Esophagus (tissue), 2 donors: ENCODE measurements around the gene NPAS1. TPM values are rescaled to one million over a fixed set of nuclear protein-coding genes. Genes with fewer than 3 reads are reported as not detected.

ENCODE experiments used
- H3K27ac ChIP-seq, 2 donors: one replicate each; pipeline ENCODE4 v1.5.1; 2013; ENCODE audit warnings: low read depth in 2 of 2, mild to moderate bottlenecking in 2 of 2, inconsistent platforms in 1 of 2, low read length in 1 of 2, moderate library complexity in 1 of 2
- H3K27me3 ChIP-seq, 2 donors: one replicate each; pipeline ENCODE4 v1.6.1; 2013; ENCODE audit warnings: low read length in 2 of 2, control low read depth in 1 of 2, mild to moderate bottlenecking in 1 of 2; ENCODE audit not compliant: insufficient read depth in 2 of 2, control insufficient read depth in 1 of 2
- H3K36me3 ChIP-seq, 2 donors: one replicate each; pipeline ENCODE4 v1.6.1; 2013; ENCODE audit warnings: low read length in 1 of 2; ENCODE audit not compliant: control insufficient read depth in 2 of 2, insufficient read depth in 2 of 2
- H3K4me1 ChIP-seq, 2 donors: one replicate each; pipeline ENCODE4 v1.6.1; 2013; ENCODE audit warnings: low read length in 1 of 2; ENCODE audit not compliant: control insufficient read depth in 2 of 2, insufficient read depth in 2 of 2
- H3K4me3 ChIP-seq, 2 donors: one replicate each; pipeline ENCODE4 v1.5.1; 2013; ENCODE audit warnings: low read length in 2 of 2, mild to moderate bottlenecking in 2 of 2, low read depth in 1 of 2, moderate library complexity in 1 of 2
- H3K9me3 ChIP-seq, 2 donors: one replicate each; pipeline ENCODE4 v1.6.1; 2013; ENCODE audit warnings: mild to moderate bottlenecking in 2 of 2, low read depth in 1 of 2, low read length in 1 of 2, moderate library complexity in 1 of 2; ENCODE audit not compliant: control insufficient read depth in 2 of 2, insufficient read depth in 1 of 2
- WGBS, 2 donors: extraction: QIAGEN DNeasy Blood & Tissue Kit; methylation state at CpG; one replicate each; pipeline ENCODE4 v1.1.7; 2013; 5-methylcytosine and 5-hydroxymethylcytosine counted together
- polyA plus RNA-seq, 2 donors: library from polyadenylated mRNA; stranded (reverse); fragments of 200-250 nt; gene quantifications; one replicate each; pipeline ENCODE4 v1.2.3, GENCODE V29; 2013
- donor health status: healthy with polysubstance abuse.
- donor health status: Bipolar disorder and iron deficiency.

Gene NPAS1
- polyA plus RNA-seq, 2 donors: 0.56 to 1.2 TPM

DNA sequence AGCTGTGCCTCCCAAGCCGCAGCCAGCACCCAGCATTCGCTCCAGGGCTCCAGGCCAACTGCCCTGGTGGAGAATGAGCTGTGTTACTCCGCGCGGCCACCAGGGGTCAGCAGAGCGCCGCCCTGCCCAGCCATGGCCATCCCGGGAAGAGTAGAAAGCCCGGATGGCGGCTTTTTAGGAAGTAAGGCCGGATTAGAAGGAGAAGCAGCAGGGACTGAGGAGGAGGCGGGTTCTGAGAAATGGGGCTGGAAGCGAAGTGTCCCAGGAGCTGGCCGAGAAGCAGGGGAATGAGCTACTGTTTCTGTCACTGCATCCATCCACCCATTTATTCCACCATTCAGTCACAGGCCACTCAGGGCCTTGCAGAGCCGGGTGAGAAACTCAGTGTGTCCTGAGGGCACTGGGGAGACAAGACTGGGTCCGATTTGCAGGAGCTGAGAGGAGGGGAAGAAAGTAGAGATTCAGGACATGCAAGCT lies 6.6 kb upstream of the NPAS1 start:
- Histone ChIP-seq H3K4me3 (no peak overlapping the region), H3K27ac (no peak overlapping the region), H3K9me3 (no peaks in the 10 kb centered on the region), H3K36me3 (no peaks in the 10 kb centered on the region), H3K4me1 (peaks cover 0 to 2% of the 10 kb centered on the region in 2 donors), H3K27me3 (no peaks in the 10 kb centered on the region)
- WGBS, 2 donors: 9% methylated on average over 16 of the region's 16 CpGs

DNA sequence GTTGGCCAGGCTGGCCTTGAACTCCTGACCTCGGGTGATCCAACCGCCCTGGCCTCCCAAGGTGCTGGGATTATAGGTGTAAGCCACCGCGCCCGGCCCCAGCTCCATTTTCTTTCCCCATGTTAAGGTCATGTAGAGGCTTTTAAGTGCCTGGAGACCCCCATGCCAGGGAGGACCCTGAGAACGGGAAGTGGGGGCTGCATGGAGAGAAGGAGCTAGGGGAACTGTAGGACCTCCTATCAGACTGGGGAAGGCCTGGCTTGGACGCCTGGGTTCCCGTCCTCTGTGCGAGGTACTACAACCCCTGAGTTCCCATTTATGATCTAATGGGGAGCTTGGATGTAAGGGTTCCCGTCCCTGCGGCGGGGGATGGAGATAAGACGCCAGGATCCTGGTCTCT lies 714 bp upstream of the NPAS1 start:
- Histone ChIP-seq H3K27me3 (peaks cover 5 to 34% of the 10 kb centered on the region in 2 donors), H3K27ac (no peak overlapping the region), H3K4me1 (peaks cover 10 to 15% of the 10 kb centered on the region in 2 donors), H3K36me3 (no peaks in the 10 kb centered on the region), H3K4me3 (no peak overlapping the region), H3K9me3 (no peaks in the 10 kb centered on the region)
- WGBS, 2 donors: 43 to 53% methylated on average over 13 of the region's 13 CpGs

DNA sequence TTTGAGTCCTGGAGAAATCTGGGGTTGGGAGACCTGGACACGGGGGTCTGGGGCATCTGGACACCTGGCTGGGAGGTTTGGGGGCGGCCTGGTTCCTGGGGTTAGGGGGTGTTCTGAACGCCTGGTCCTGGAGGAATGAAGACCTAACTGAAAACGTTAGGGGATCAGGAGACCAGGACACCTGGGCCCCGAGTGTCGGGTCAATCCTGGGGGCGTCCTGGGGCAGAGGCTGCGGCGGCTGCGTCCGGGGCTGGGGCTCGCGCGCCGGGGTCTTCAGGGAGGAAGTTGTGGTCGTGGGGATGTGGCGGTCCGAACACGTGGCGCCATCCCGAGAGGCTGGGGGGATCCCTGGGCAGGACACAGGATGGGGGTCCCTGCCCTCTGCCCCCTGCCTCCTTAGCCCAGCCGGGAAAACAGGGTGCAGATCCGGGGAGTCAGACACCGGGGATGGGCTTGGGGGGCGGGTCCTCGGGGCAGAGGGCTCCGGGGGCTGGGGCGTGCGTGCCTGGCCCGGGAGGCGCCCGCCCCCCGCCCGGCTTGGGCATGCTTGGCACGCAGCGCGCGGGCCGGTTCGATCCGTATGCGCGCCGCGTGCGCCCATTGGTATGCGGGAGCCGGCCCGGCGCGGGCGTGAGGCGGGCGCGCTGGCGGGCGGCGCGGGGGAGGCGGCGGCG lies 632 bp downstream of the NPAS1 start:
- peaks cover 5 to 34% of the 10 kb centered on the region in 2 donors for H3K27me3 ChIP-seq
- H3K27ac ChIP-seq: no peak overlapping the region
- 1 to 2% methylated on average over 42 to 62 of the region's 62 CpGs for WGBS, 2 donors
- H3K4me3 ChIP-seq: peak overlapping the region in 1 of 2 donors; percentile 35
- H3K36me3 ChIP-seq: no peaks in the 10 kb centered on the region
- H3K4me1 ChIP-seq: peaks cover 10 to 15% of the 10 kb centered on the region in 2 donors
- no peaks in the 10 kb centered on the region for H3K9me3 ChIP-seq

DNA sequence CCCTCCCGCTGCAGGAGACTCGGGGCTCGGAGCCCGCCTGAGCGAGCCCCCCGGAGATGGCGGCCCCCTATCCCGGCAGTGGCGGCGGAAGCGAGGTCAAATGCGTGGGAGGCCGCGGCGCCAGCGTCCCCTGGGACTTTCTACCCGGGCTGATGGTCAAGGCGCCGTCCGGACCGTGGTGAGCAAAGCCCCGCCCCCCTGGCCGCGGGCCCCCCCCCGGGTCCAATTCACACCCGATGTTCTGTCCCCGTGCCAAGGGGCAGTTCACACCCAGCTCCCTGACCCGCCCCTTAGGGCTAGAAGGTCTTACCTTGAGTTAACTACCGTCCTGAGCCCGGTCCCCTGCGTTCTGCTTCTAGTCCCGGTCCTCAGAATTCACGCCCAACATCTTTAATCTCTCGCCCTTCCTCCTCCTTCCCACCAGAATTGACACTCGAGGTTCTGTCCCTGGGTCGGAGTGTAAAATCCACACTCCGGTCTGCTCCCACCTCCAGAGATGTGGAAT lies 1.4 kb downstream of the NPAS1 start:
- H3K4me1 ChIP-seq: peaks cover 10 to 15% of the 10 kb centered on the region in 2 donors
- H3K4me3 ChIP-seq: peak overlapping the region in 1 of 2 donors; percentile 14
- 1% methylated on average over 32 to 37 of the region's 37 CpGs for WGBS, 2 donors
- H3K9me3 ChIP-seq: peaks cover 0 to under 1% of the 10 kb centered on the region in 2 donors
- H3K36me3 ChIP-seq: no peaks in the 10 kb centered on the region
- peaks cover 5 to 34% of the 10 kb centered on the region in 2 donors for H3K27me3 ChIP-seq
- no peak overlapping the region for H3K27ac ChIP-seq

DNA sequence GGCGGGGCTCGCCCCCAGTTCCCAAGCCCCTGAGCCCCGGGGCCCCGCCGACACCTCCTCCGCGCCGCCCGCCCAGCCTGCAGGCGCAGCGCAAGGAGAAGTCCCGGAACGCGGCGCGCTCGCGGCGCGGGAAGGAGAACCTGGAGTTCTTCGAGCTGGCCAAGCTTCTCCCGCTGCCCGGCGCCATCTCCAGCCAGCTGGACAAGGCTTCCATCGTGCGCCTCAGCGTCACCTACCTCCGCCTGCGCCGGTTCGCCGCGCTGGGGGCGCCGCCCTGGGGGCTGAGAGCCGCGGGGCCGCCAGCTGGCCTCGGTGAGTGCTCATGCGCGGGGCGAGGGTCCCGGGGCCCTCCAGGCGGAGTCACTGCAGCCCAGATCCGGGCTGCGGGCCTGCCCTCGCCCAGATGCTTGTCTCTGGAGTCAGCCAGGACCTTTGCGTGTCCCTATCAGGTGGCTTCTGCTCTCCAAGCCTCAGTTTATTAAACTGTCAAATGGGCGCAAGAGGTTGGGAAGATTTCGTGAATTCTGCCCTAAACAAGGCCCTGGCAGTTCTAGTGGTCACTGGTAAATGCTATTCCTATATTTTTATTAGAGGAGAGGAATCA lies 2.0 kb downstream of the NPAS1 start:
- Histone ChIP-seq H3K36me3 (no peaks in the 10 kb centered on the region), H3K9me3 (peaks cover 0 to 3% of the 10 kb centered on the region in 2 donors), H3K4me1 (peaks cover 10 to 15% of the 10 kb centered on the region in 2 donors), H3K27ac (no peak overlapping the region), H3K27me3 (peaks cover 5 to 34% of the 10 kb centered on the region in 2 donors), H3K4me3 (no peak overlapping the region)
- WGBS, 2 donors: 5 to 6% methylated on average over 50 of the region's 50 CpGs

DNA sequence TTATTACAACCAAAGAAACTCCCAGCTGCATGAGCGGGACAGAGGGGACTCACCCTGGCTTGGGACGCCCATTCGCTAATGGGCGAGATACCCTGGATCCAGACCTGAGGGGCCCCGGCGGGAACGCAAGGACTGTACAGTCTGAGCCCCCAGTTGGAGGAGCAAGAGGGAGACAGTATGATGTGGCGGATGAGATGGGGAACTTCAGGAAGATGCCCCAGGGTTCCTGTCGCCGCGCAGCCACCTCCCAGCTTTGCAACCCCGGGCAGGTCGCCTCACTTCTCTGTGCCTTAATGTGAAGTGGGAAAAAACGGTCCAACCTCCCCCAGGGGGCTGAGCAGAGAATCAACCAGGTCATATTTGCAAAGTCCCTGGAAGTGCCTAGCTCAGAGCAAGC lies 2.5 kb downstream of the NPAS1 start:
- H3K27me3 ChIP-seq: peaks cover 5 to 34% of the 10 kb centered on the region in 2 donors
- H3K4me3 ChIP-seq: no peak overlapping the region
- H3K9me3 ChIP-seq: peaks cover 0 to 3% of the 10 kb centered on the region in 2 donors
- no peaks in the 10 kb centered on the region for H3K36me3 ChIP-seq
- WGBS, 2 donors: 33 to 40% methylated on average over 14 of the region's 14 CpGs
- H3K4me1 ChIP-seq: peaks cover 10 to 15% of the 10 kb centered on the region in 2 donors
- no peak overlapping the region for H3K27ac ChIP-seq

DNA sequence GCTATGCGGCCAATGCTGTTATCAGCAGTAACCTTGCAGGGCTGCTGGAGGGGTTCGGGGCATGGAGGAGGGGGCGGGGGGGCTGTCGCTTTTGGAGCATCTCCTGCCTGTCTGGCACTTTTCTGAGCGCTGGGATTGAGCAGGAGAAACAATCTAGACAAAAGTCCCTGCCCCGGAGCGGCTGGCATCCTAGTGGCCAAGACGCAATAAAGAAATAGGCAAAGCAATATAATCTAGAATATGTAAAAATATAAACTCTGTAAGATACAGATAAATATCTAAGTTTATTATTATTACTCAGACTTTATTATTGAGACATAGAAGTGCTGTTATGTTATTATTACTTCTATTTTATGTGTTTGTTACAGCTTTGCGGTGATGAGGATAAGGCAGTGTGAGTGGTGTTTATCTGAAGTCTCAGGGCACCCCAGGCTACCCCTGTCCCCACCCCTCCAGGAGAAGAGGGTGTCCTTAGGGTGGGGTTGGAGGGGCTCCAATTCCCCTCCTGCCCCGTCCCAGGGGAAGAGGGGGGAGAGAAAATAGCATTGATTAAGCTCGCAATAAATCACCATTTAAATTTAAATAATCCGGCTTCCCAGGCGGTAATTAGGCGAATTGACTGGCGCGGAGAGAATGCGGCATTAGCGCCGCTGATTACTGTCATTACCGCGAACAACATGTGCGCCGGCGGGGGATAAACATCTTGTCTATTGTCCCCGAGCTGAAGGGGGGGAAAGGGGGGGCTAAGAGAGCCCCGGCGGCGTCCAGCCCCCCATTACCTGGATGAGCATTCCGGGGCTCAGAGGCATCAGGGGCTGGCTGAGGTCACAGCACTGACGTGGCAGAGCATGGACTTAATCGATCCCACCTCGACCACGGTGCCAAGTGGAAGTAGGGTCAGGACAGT lies 3.2 kb downstream of the NPAS1 start:
- peaks cover 5 to 34% of the 10 kb centered on the region in 2 donors for H3K27me3 ChIP-seq
- H3K4me1 ChIP-seq: peaks cover 10 to 15% of the 10 kb centered on the region in 2 donors
- 6% methylated on average over 33 of the region's 33 CpGs for WGBS, 2 donors
- no peak overlapping the region for H3K27ac ChIP-seq
- no peaks in the 10 kb centered on the region for H3K36me3 ChIP-seq
- peaks cover 0 to 3% of the 10 kb centered on the region in 2 donors for H3K9me3 ChIP-seq
- H3K4me3 ChIP-seq: no peak overlapping the region

DNA sequence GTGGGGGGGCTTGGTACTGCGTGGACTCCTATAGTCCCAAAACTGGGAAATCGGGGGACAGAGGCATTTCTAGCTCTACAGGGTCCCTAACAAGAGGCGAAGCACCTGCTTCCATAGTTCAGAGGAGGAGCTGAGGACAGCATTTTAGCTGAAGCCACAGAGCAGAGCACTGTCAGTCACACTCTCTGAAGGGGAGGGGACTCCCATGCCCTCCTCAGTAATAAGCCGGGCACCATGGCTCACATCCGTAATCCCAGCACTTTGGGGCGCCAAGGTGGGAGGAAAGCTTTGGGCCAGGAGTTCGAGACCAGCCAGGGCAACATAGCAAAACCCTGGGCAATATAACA lies 3.8 kb downstream of the NPAS1 start:
- Histone ChIP-seq H3K36me3 (no peaks in the 10 kb centered on the region), H3K27ac (no peak overlapping the region), H3K27me3 (peaks cover 5 to 36% of the 10 kb centered on the region in 2 donors), H3K9me3 (peaks cover 0 to 3% of the 10 kb centered on the region in 2 donors), H3K4me1 (peaks cover 10 to 15% of the 10 kb centered on the region in 2 donors), H3K4me3 (no peak overlapping the region)
- WGBS, 2 donors: 37% methylated on average over 7 of the region's 7 CpGs

DNA sequence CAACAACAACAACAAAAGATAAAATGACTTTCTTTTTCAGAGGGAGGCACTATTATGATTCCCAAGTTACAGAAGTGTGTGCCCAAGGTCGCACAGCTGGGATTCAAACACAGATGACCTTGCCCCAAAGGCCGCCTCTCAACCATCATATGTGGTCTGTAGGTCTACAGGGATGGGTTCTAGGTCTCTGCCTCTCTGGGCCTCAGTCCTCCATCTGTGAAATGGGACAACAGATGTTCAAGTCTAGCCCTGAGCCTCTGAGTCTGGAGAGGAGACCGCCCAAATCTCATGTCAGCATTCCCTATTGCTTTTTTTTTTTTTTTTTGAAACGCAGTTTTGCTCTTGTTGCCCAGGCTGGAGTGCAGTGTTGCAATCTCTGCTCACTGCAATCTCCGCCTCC lies 4.9 kb downstream of the NPAS1 start:
- Histone ChIP-seq H3K27ac (no peak overlapping the region), H3K4me1 (peaks cover 10 to 15% of the 10 kb centered on the region in 2 donors), H3K27me3 (peaks cover 5 to 36% of the 10 kb centered on the region in 2 donors), H3K9me3 (peaks cover 0 to 3% of the 10 kb centered on the region in 2 donors), H3K4me3 (no peak overlapping the region), H3K36me3 (no peaks in the 10 kb centered on the region)
- 73 to 81% methylated on average over 5 of the region's 5 CpGs for WGBS, 2 donors
